NT2/D1 (cell line): ENCODE measurements around the gene MARCHF9.

Source experiments
- YY1 ChIP-seq: IDR thresholded peaks from 2 replicates; pipeline ENCODE4 v1.6.1; 2011; ENCODE audit not compliant: insufficient read length, insufficient read depth
- ZNF274 ChIP-seq: IDR thresholded peaks from 2 replicates; pipeline ENCODE4 v1.6.1; 2011; ENCODE audit warnings: mild to moderate bottlenecking, low read depth, low read length

DNA sequence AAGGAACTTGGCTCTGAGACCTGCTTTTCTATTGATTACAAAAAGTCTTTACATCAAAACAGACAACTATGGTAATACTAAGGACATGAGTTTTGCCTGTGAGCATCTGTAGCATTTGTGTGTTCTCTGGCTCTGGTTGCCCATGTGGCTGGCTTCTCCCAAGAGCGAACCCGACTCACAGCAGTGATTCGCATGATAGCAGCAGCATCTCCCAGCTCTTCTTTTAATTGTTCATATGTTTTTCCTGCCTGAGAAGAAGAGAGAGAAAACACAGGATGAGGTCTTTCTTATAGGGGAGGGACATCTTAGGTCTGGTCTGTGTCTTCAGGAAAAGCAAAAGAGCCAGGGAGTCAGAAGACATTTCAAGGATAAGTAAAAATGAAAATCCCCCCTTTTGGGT lies 46.1 kb downstream of the MARCHF9 start:
- no peak for TF ChIP-seq ZNF274
- no peak for TF ChIP-seq YY1
